ENCODE results near the gene GNG7. TPM values are rescaled to one million over a fixed set of nuclear protein-coding genes. Genes with fewer than 3 reads are reported as not detected.
A peak's percentile ranks its signal among the peaks of the same experiment; 100 is the strongest.

Gene GNG7
- polyA plus RNA-seq, 4 donors = 0.99 to 3.5 (median 2.6) TPM; not detected in 1

GRCh38 chr19:2529473-2529918 is 173.0 kb downstream of the GNG7 start:
- H3K27ac ChIP-seq (ENCODE audit: low read depth in 1 of 3, low read length in 2 of 3) = peak overlapping the region; percentile 37 to 64 (median 57)
- no peak for FAIRE-seq

GRCh38 chr19:2528675-2529101 is 173.8 kb downstream of the GNG7 start:
- Histone ChIP-seq H3K36me3 (ENCODE audit: control insufficient read depth in 3 of 3, insufficient read depth in 2 of 3, low read depth in 1 of 3, low read length in 3 of 3) (no peaks in the 10 kb centered on the region), H3K27me3 (ENCODE audit: control insufficient read depth in 3 of 3, insufficient read depth in 3 of 3, low read length in 3 of 3) (peaks cover 0 to 3% (median 0%) of the 10 kb centered on the region in 3 donors), H3K4me3 (ENCODE audit: low read depth in 1 of 3, low read length in 3 of 3) (no peak overlapping the region), H3K27ac (ENCODE audit: low read depth in 1 of 3, low read length in 2 of 3) (no peak overlapping the region), H3K4me1 (ENCODE audit: control insufficient read depth in 3 of 3, insufficient read depth in 2 of 3, low read depth in 1 of 3, low read length in 2 of 3) (peaks cover 0 to 5% (median 4%) of the 10 kb centered on the region in 3 donors), H3K9me3 (ENCODE audit: control insufficient read depth in 2 of 2, insufficient read depth in 1 of 2, low read depth in 1 of 2, low read length in 1 of 2) (peaks cover 0 to 3% of the 10 kb centered on the region in 2 donors)
- DNase-seq (peak in 1 of 2 donors; percentile 64), FAIRE-seq (no peak)
- 18 to 64% (median 28%) methylated on average over 8 of the region's 8 CpGs for WGBS, 3 donors

More at GRCh38 chr19:2529473-2529918, 173.0 kb downstream of the GNG7 start:
- Histone ChIP-seq H3K36me3 (ENCODE audit: control insufficient read depth in 3 of 3, insufficient read depth in 2 of 3, low read depth in 1 of 3, low read length in 3 of 3) (no peaks in the 10 kb centered on the region), H3K4me1 (ENCODE audit: control insufficient read depth in 3 of 3, insufficient read depth in 2 of 3, low read depth in 1 of 3, low read length in 2 of 3) (peaks cover 0 to 8% (median 5%) of the 10 kb centered on the region in 3 donors), H3K27me3 (ENCODE audit: control insufficient read depth in 3 of 3, insufficient read depth in 3 of 3, low read length in 3 of 3) (peaks cover 0 to 3% (median 0%) of the 10 kb centered on the region in 3 donors), H3K9me3 (ENCODE audit: control insufficient read depth in 2 of 2, insufficient read depth in 1 of 2, low read depth in 1 of 2, low read length in 1 of 2) (peaks cover 0 to 9% of the 10 kb centered on the region in 2 donors), H3K4me3 (ENCODE audit: low read depth in 1 of 3, low read length in 3 of 3) (no peak overlapping the region)
- WGBS, 3 donors = 43 to 72% (median 52%) methylated on average over 9 of the region's 9 CpGs
- DNase-seq = peak; percentile 70 to 88

DNA sequence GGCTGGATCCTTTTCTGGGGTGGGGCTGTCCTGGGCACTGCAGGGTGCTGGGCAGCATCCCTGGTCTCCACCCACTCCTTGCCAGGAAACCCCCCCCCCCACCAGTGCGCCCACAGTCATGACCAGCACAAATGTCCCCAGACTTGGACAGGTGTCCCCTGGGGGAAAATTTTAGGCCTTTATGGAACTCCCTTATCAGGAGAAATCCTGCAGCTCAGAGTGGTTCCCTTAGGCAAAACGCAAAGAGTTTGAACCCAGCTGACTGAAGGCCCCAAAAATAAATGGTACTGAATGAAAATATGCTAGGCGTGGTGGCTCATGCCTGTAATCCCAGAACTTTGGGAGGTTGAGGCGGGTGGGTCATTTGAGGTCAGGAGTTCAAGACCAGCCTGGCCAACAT is 174.8 kb downstream of the GNG7 start:
- WGBS, 3 donors = 83 to 89% (median 88%) methylated on average over 4 of the region's 4 CpGs

GRCh38 chr19:2527171-2527570 is 175.3 kb downstream of the GNG7 start:
- Histone ChIP-seq H3K4me1 (ENCODE audit: control insufficient read depth in 3 of 3, insufficient read depth in 2 of 3, low read depth in 1 of 3, low read length in 2 of 3) (peaks cover 0 to 5% (median 4%) of the 10 kb centered on the region in 3 donors), H3K27me3 (ENCODE audit: control insufficient read depth in 3 of 3, insufficient read depth in 3 of 3, low read length in 3 of 3) (peaks cover 0 to 3% (median 0%) of the 10 kb centered on the region in 3 donors), H3K4me3 (ENCODE audit: low read depth in 1 of 3, low read length in 3 of 3) (no peak overlapping the region), H3K36me3 (ENCODE audit: control insufficient read depth in 3 of 3, insufficient read depth in 2 of 3, low read depth in 1 of 3, low read length in 3 of 3) (no peaks in the 10 kb centered on the region), H3K27ac (ENCODE audit: low read depth in 1 of 3, low read length in 2 of 3) (no peak overlapping the region), H3K9me3 (ENCODE audit: control insufficient read depth in 2 of 2, insufficient read depth in 1 of 2, low read depth in 1 of 2, low read length in 1 of 2) (peaks cover 0 to 3% of the 10 kb centered on the region in 2 donors)
- FAIRE-seq (no peak), DNase-seq (no peak)
- WGBS, 3 donors = 80 to 84% (median 83%) methylated on average over 14 of the region's 14 CpGs

More for the DNA sequence above, 174.8 kb downstream of the GNG7 start:
- peaks cover 0 to 5% (median 4%) of the 10 kb centered on the region in 3 donors for H3K4me1 ChIP-seq (ENCODE audit: control insufficient read depth in 3 of 3, insufficient read depth in 2 of 3, low read depth in 1 of 3, low read length in 2 of 3)
- peaks cover 0 to 3% of the 10 kb centered on the region in 2 donors for H3K9me3 ChIP-seq (ENCODE audit: control insufficient read depth in 2 of 2, insufficient read depth in 1 of 2, low read depth in 1 of 2, low read length in 1 of 2)
- FAIRE-seq (no peak), DNase-seq (no peak)
- H3K4me3 ChIP-seq (ENCODE audit: low read depth in 1 of 3, low read length in 3 of 3) = no peak overlapping the region
- H3K27ac ChIP-seq (ENCODE audit: low read depth in 1 of 3, low read length in 2 of 3) = no peak overlapping the region
- peaks cover 0 to 3% (median 0%) of the 10 kb centered on the region in 3 donors for H3K27me3 ChIP-seq (ENCODE audit: control insufficient read depth in 3 of 3, insufficient read depth in 3 of 3, low read length in 3 of 3)
- H3K36me3 ChIP-seq (ENCODE audit: control insufficient read depth in 3 of 3, insufficient read depth in 2 of 3, low read depth in 1 of 3, low read length in 3 of 3) = no peaks in the 10 kb centered on the region

DNA sequence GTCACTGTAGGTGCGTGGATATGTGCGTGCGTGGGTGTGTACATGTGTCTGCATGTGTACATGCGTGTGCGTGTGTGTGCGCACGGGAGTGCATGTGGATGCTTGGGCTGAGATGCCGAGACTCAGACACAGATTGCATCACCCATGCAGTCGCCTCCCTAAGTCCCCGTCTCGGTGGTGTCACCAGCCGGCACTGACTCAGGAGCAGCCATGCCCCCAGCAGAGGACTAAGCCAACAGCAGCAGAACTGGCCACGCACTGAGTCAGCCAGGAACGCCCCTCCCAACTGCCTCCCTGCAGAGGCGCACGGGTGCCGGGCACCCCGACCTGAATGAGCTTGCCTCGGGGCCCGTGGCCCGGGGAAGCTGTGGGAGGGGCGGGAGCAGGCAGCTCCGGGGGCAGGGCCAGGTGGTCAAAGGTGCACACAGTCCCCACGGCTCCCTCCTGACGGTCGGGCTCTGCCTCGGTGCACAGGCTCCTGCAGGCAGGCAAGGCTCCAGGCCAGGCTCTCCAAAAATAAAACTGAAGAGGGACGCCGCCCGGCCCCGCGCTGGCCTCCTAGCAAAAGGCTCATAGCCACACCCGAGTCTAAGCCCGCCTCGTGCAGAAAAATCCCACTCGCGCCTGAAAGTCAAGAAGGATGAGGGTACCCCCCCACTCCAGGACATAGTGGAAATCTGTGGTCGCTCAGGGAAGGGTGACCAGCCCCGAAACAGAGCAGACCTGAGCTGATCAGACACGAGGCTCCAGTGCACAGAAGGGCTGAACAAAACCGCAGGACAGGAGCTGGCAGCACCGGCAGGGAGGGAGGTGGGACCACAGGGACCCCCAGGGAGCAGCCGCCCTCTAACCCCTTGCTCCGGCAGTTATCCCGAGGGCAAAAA is 177.4 kb downstream of the GNG7 start:
- no peak for DNase-seq

DNA sequence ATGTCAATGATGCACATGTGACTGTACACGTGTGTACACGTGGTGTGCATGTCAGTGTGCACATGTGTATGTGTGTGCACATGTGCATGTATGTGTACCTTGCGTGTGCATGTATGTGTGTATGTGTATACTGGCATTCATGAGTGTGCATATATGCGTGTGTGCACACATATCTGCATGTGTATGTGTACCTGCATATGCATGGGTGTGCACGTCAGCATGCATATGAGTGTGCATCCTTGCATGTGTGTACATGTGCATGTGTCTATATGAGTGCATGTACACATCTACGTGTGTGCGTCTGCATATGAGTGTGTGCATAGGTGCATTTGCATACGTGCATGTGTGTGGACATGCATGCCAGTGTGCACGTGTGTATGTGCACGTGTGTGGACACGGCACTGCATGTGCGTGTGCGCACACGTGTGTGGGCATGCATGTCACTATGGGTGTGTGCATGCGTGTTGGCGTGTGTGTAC is 178.1 kb downstream of the GNG7 start:
- WGBS, 3 donors = 87 to 91% (median 90%) methylated on average over 16 of the region's 16 CpGs
- H3K4me1 ChIP-seq (ENCODE audit: control insufficient read depth in 3 of 3, insufficient read depth in 2 of 3, low read depth in 1 of 3, low read length in 2 of 3) = peaks cover 0 to 5% (median 0%) of the 10 kb centered on the region in 3 donors
- no peak for FAIRE-seq
- H3K9me3 ChIP-seq (ENCODE audit: control insufficient read depth in 2 of 2, insufficient read depth in 1 of 2, low read depth in 1 of 2, low read length in 1 of 2) = no peaks in the 10 kb centered on the region
- no peak overlapping the region for H3K4me3 ChIP-seq (ENCODE audit: low read depth in 1 of 3, low read length in 3 of 3)
- no peak overlapping the region for H3K27ac ChIP-seq (ENCODE audit: low read depth in 1 of 3, low read length in 2 of 3)
- no peak for DNase-seq
- peaks cover 0 to 3% (median 0%) of the 10 kb centered on the region in 3 donors for H3K27me3 ChIP-seq (ENCODE audit: control insufficient read depth in 3 of 3, insufficient read depth in 3 of 3, low read length in 3 of 3)
- H3K36me3 ChIP-seq (ENCODE audit: control insufficient read depth in 3 of 3, insufficient read depth in 2 of 3, low read depth in 1 of 3, low read length in 3 of 3) = no peaks in the 10 kb centered on the region

More for the DNA sequence above, 177.4 kb downstream of the GNG7 start:
- H3K4me3 ChIP-seq (ENCODE audit: low read depth in 1 of 3, low read length in 3 of 3) = no peak overlapping the region
- FAIRE-seq = no peak
- H3K36me3 ChIP-seq (ENCODE audit: control insufficient read depth in 3 of 3, insufficient read depth in 2 of 3, low read depth in 1 of 3, low read length in 3 of 3) = no peaks in the 10 kb centered on the region
- peaks cover 0 to 5% (median 4%) of the 10 kb centered on the region in 3 donors for H3K4me1 ChIP-seq (ENCODE audit: control insufficient read depth in 3 of 3, insufficient read depth in 2 of 3, low read depth in 1 of 3, low read length in 2 of 3)
- no peak overlapping the region for H3K27ac ChIP-seq (ENCODE audit: low read depth in 1 of 3, low read length in 2 of 3)
- H3K9me3 ChIP-seq (ENCODE audit: control insufficient read depth in 2 of 2, insufficient read depth in 1 of 2, low read depth in 1 of 2, low read length in 1 of 2) = no peaks in the 10 kb centered on the region
- peaks cover 0 to 3% (median 0%) of the 10 kb centered on the region in 3 donors for H3K27me3 ChIP-seq (ENCODE audit: control insufficient read depth in 3 of 3, insufficient read depth in 3 of 3, low read length in 3 of 3)
- 32 to 61% (median 49%) methylated on average over 39 to 45 of the region's 45 CpGs for WGBS, 3 donors

DNA sequence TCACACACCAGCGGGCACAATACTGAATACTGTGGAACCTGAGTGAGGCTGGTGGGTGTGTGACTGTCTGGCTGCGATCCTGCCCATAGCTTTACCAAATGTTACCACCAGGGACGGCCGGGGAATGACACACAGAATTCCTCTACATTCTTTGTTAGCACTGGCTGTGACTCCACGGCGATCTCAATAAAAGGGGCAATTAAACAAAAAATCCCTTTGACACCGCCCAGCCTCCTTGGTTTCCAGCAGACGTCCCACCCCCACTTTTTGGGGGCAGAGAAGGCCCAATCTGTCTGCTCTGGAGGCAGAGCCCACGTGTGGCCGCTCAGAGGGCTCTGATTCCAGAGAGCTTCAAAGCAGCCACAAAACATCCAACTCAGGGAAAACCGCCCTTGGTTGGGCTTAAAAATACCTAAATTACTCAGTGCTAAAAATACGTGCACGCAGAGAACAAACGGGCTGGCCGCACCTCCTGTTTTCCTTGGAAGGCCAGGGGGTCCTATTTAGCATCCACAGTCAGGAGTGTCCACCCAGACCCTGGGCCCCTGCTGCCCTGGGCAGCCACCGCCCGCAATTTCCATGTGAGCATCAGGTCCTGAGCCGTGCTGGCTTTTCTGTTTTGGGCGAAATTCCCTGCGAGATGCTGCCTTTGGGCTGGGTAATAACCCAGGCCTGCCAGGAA is 178.7 kb downstream of the GNG7 start:
- DNase-seq (no peak), FAIRE-seq (no peak)
- H3K9me3 ChIP-seq (ENCODE audit: control insufficient read depth in 2 of 2, insufficient read depth in 1 of 2, low read depth in 1 of 2, low read length in 1 of 2) = no peaks in the 10 kb centered on the region
- H3K4me3 ChIP-seq (ENCODE audit: low read depth in 1 of 3, low read length in 3 of 3) = no peak overlapping the region
- H3K4me1 ChIP-seq (ENCODE audit: control insufficient read depth in 3 of 3, insufficient read depth in 2 of 3, low read depth in 1 of 3, low read length in 2 of 3) = peaks cover 0 to 3% (median 0%) of the 10 kb centered on the region in 3 donors
- WGBS, 3 donors = 66 to 69% (median 69%) methylated on average over 20 of the region's 20 CpGs
- no peaks in the 10 kb centered on the region for H3K36me3 ChIP-seq (ENCODE audit: control insufficient read depth in 3 of 3, insufficient read depth in 2 of 3, low read depth in 1 of 3, low read length in 3 of 3)
- H3K27me3 ChIP-seq (ENCODE audit: control insufficient read depth in 3 of 3, insufficient read depth in 3 of 3, low read length in 3 of 3) = peaks cover 0 to 3% (median 0%) of the 10 kb centered on the region in 3 donors
- no peak overlapping the region for H3K27ac ChIP-seq (ENCODE audit: low read depth in 1 of 3, low read length in 2 of 3)

GRCh38 chr19:2519482-2519881 is 183.0 kb downstream of the GNG7 start:
- Histone ChIP-seq H3K27ac (ENCODE audit: low read depth in 1 of 3, low read length in 2 of 3) (no peak overlapping the region), H3K36me3 (ENCODE audit: control insufficient read depth in 3 of 3, insufficient read depth in 2 of 3, low read depth in 1 of 3, low read length in 3 of 3) (no peaks in the 10 kb centered on the region), H3K4me3 (ENCODE audit: low read depth in 1 of 3, low read length in 3 of 3) (no peak overlapping the region), H3K27me3 (ENCODE audit: control insufficient read depth in 3 of 3, insufficient read depth in 3 of 3, low read length in 3 of 3) (peaks cover 0 to 3% (median 0%) of the 10 kb centered on the region in 3 donors), H3K4me1 (ENCODE audit: control insufficient read depth in 3 of 3, insufficient read depth in 2 of 3, low read depth in 1 of 3, low read length in 2 of 3) (no peaks in the 10 kb centered on the region), H3K9me3 (ENCODE audit: control insufficient read depth in 2 of 2, insufficient read depth in 1 of 2, low read depth in 1 of 2, low read length in 1 of 2) (no peaks in the 10 kb centered on the region)
- no peak for FAIRE-seq
- DNase-seq = no peak
- WGBS, 3 donors = 81 to 94% (median 83%) methylated on average over 6 of the region's 6 CpGs

All from small intestine (tissue), 7 donors.